Measurements from ENCODE around the gene SNAI1. TPM values are rescaled to one million over a fixed set of nuclear protein-coding genes. Genes with fewer than 3 reads are reported as not detected.

Gene SNAI1
- total and polyA plus RNA-seq, 2 donors (not counting 3 experiments of a cell fraction or from before 2014, with no cell fraction given), result 10.8 to 13.4 TPM

GRCh38 chr20:50017576-50018248 is 34.9 kb downstream of the SNAI1 start:
- Histone ChIP-seq H3K79me2 (ENCODE audit: control insufficient read depth, insufficient read depth, low read length) (no peaks in the 10 kb centered on the region), H3K9me1 (replicated peaks; ENCODE audit: control insufficient read depth, extremely low read depth, insufficient read depth, low read length) (no peaks in the 10 kb centered on the region), H3K4me1 (ENCODE audit: control insufficient read depth, extremely low read depth, insufficient read depth, low read length) (peaks cover 27% of the 10 kb centered on the region), H3K4me2 (ENCODE audit: insufficient read depth, low read length) (no peak overlapping the region), H3K27ac (ENCODE audit: insufficient read depth, low read depth, low read length) (no peak overlapping the region), H3K36me3 (ENCODE audit: control insufficient read depth in 2 of 2, extremely low read depth in 1 of 2, insufficient read depth in 2 of 2, low read length in 2 of 2) (no peaks in the 10 kb centered on the region), H3K9me3 (replicated peaks; ENCODE audit: control insufficient read depth, insufficient read depth, low read length) (no peaks in the 10 kb centered on the region), H2AFZ (ENCODE audit: low read depth, low read length) (no peak overlapping the region), H3K27me3 (ENCODE audit: control insufficient read depth in 2 of 2, insufficient read depth in 2 of 2, low read length in 2 of 2) (no peaks in the 10 kb centered on the region), H3K9ac (replicated peaks; ENCODE audit: extremely low read depth, insufficient read depth, low read length) (no peak overlapping the region), H4K20me1 (replicated peaks; ENCODE audit: control insufficient read depth, extremely low read depth, insufficient read depth, low read length) (no peaks in the 10 kb centered on the region), H3K4me3 (replicated peaks in 1 of 3; ENCODE audit: insufficient read depth in 1 of 3, low read depth in 1 of 3, low read length in 3 of 3) (no peak overlapping the region)
- TF ChIP-seq POLR2A (IDR thresholded peaks at IDR 0.05; ENCODE audit: low read depth, low read length) (no peak), GATA2 (IDR thresholded peaks at IDR 0.05; ENCODE audit: insufficient read depth, insufficient read length, low read depth, low read length) (no peak), MYC (IDR thresholded peaks at IDR 0.05; ENCODE audit: low read depth, low read length) (no peak), MAX (IDR thresholded peaks at IDR 0.05; ENCODE audit: insufficient read depth, insufficient read length) (no peak), CTCF (IDR thresholded peaks at IDR 0.05; ENCODE audit: extremely low read depth in 1 of 2, insufficient read depth in 1 of 2, low read depth in 1 of 2, low read length in 2 of 2) (no peak), POLR2AphosphoS5 (IDR thresholded peaks at IDR 0.05; ENCODE audit: insufficient read depth, low read depth, low read length) (no peak), EZH2 (IDR thresholded peaks at IDR 0.05; ENCODE audit: borderline replicate concordance, low read depth, low read length, severe bottlenecking) (no peak), JUN (IDR thresholded peaks at IDR 0.05; ENCODE audit: borderline replicate concordance, insufficient read depth, insufficient read length, low read depth) (no peak), FOS (IDR thresholded peaks at IDR 0.05; ENCODE audit: borderline replicate concordance, insufficient read depth, low read length) (no peak)
- BruUV-seq (replicated peaks), result no TSS peak
- intact Hi-C loops (cut with micrococcal nuclease), result no loop called here
- dilution Hi-C loops (cut with MboI; ENCODE audit: extremely low pct_ligation_motif_present, low sequenced_read_pairs), result no loop called here
- ChIA-PET CTCF (interaction anchor here (2.0 kb wide), 1 partner anchor 54 kb away, joined by 5 read pairs; no protein-coding TSS in a partner anchor), POLR2A (no interaction called here)
- no peak for FAIRE-seq
- DNase-seq (ENCODE audit: low read depth, low spot score), result no peak
